Peyer's patch (tissue), 4 donors: ENCODE data around the gene DYRK1A.

ENCODE experiments used
- POLR2A ChIP-seq, 2 donors: fragments of 450-650 bp; IDR thresholded peaks; one replicate each; pipeline ENCODE4 v1.5.1; 2017; ENCODE audit warnings: antibody characterized with exemption in 2 of 2, mild to moderate bottlenecking in 2 of 2, moderate library complexity in 2 of 2
- TF ChIP-seq, protein P1 (sequence below), 6 experiments: fragments of 450-650 bp in 4 of 6; fragments of 200-600 bp in 2 of 6; sonication (generic) in 1 of 6; IDR thresholded peaks; one replicate each; pipeline ENCODE4 v1.5.1; 2017 to 2019; ENCODE audit warnings: antibody characterized with exemption in 6 of 6, mild to moderate bottlenecking in 3 of 6, moderate library complexity in 1 of 6

DNA sequence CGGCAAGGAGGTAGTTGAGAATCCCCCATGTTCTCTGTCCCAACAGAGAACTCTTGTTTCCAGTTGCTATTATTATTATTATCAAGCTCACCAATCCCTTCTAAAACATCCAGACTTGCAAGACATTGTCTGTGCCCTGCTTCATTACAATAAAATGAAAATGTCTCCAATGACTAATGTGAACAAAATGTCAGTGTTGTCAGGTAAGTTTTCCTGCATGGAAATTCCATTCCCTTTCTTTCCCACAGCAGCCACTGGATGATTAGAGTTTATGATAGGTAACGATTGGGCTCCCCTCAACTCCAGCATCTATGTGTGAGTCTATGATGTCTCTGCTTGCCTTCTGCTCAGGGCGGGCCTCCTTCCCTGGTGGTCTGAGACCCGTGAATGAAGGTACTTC lies 8.9 kb upstream of the DYRK1A start:
- TF ChIP-seq, protein P1, sequence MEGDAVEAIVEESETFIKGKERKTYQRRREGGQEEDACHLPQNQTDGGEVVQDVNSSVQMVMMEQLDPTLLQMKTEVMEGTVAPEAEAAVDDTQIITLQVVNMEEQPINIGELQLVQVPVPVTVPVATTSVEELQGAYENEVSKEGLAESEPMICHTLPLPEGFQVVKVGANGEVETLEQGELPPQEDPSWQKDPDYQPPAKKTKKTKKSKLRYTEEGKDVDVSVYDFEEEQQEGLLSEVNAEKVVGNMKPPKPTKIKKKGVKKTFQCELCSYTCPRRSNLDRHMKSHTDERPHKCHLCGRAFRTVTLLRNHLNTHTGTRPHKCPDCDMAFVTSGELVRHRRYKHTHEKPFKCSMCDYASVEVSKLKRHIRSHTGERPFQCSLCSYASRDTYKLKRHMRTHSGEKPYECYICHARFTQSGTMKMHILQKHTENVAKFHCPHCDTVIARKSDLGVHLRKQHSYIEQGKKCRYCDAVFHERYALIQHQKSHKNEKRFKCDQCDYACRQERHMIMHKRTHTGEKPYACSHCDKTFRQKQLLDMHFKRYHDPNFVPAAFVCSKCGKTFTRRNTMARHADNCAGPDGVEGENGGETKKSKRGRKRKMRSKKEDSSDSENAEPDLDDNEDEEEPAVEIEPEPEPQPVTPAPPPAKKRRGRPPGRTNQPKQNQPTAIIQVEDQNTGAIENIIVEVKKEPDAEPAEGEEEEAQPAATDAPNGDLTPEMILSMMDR (IDR thresholded peaks at IDR 0.05), result no peak
- TF ChIP-seq POLR2A (IDR thresholded peaks at IDR 0.05), result no peak
